ENCODE results near the gene BNIP5. TPM values are rescaled to one million over a fixed set of nuclear protein-coding genes. Genes with fewer than 3 reads are reported as not detected.
"Not testable (repeated sequence)": the region's sequence is repeated elsewhere in the genome, so short reads cannot be mapped to it uniquely, and the experiment has no call there.

BNIP5 gene
- total RNA-seq, 1 experiment from 2014 or later: 0.94 TPM

DNA sequence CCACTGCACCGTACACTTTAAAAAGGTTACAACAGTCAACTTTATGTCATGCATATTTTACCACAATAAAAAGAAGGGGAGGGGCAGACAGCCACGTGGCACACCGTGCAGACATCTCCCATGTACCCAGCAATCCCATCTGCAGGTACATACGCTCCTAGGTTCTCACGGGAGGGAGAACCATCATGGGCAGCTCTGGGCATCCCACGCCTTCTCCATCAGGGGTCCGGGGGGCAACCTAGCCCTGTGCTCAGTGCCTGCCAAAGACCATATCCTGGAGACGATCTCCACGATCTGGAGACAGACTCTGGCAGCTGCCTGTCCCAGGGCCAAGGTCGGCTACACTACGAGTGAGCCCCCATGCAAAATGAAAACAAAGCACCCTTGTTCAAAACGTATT lies 2.5 kb upstream of the BNIP5 start:
- BruUV-seq (replicated peaks): no TSS peak
- no peaks in the 10 kb centered on the region for H3K9me3 Mint-ChIP-seq (ENCODE audit: low read depth, unreplicated experiment)
- H3K27ac Mint-ChIP-seq (ENCODE audit: unreplicated experiment): no peak overlapping the region
- H3K4me3 Mint-ChIP-seq (ENCODE audit: low read depth, unreplicated experiment): no peak overlapping the region
- CTCF ChIA-PET: interaction anchor here (2.4 kb wide), 1 partner anchor 19 kb away, joined by 9 read pairs; no protein-coding TSS in a partner anchor
- intact Hi-C loops (cut with micrococcal nuclease; ENCODE audit: unreplicated experiment): no loop called here
- peaks cover 37% of the 10 kb centered on the region for H3K4me1 Mint-ChIP-seq (ENCODE audit: low read depth, unreplicated experiment)
- H3K36me3 Mint-ChIP-seq (ENCODE audit: insufficient read depth, unreplicated experiment): peaks cover 5% of the 10 kb centered on the region
- TF ChIP-seq, protein P1, sequence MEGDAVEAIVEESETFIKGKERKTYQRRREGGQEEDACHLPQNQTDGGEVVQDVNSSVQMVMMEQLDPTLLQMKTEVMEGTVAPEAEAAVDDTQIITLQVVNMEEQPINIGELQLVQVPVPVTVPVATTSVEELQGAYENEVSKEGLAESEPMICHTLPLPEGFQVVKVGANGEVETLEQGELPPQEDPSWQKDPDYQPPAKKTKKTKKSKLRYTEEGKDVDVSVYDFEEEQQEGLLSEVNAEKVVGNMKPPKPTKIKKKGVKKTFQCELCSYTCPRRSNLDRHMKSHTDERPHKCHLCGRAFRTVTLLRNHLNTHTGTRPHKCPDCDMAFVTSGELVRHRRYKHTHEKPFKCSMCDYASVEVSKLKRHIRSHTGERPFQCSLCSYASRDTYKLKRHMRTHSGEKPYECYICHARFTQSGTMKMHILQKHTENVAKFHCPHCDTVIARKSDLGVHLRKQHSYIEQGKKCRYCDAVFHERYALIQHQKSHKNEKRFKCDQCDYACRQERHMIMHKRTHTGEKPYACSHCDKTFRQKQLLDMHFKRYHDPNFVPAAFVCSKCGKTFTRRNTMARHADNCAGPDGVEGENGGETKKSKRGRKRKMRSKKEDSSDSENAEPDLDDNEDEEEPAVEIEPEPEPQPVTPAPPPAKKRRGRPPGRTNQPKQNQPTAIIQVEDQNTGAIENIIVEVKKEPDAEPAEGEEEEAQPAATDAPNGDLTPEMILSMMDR (IDR thresholded peaks at IDR 0.05; ENCODE audit: unreplicated experiment): no peak
- DNase-seq: no peak
- H3K27me3 Mint-ChIP-seq (ENCODE audit: unreplicated experiment): peaks cover 12% of the 10 kb centered on the region

DNA sequence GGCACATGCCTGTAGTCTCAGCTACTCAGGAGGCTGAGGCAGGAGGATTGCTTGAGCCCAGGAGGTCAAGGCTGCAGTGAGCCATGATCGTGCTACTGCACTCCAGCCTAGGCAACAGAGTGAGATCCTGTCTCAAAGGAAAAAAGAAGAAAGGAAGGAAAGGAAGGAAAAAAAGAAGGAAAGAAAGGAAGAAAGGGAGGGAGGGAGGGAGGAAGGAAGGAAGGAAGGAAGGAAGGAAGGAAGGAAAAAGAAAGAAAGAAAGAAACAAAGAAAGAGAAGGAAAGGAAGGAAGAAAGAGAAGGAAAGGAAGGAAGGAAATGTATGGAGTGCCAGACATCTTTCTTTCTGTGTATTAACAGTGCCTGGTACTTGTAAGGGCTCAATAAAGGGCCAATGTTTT lies 1.5 kb upstream of the BNIP5 start:
- H3K27ac Mint-ChIP-seq (ENCODE audit: unreplicated experiment); H3K9me3 Mint-ChIP-seq (ENCODE audit: low read depth, unreplicated experiment); H3K36me3 Mint-ChIP-seq (ENCODE audit: insufficient read depth, unreplicated experiment); intact Hi-C loops (cut with micrococcal nuclease; ENCODE audit: unreplicated experiment); BruUV-seq (replicated peaks); DNase-seq; H3K4me3 Mint-ChIP-seq (ENCODE audit: low read depth, unreplicated experiment): not testable (repeated sequence)
- H3K27me3 Mint-ChIP-seq (ENCODE audit: unreplicated experiment): peaks cover 16% of the 10 kb centered on the region
- peaks cover 37% of the 10 kb centered on the region for H3K4me1 Mint-ChIP-seq (ENCODE audit: low read depth, unreplicated experiment)
- CTCF ChIA-PET: interaction anchor here (1.6 kb wide), 1 partner anchor 24 kb away, joined by 3 read pairs; no protein-coding TSS in a partner anchor

DNA sequence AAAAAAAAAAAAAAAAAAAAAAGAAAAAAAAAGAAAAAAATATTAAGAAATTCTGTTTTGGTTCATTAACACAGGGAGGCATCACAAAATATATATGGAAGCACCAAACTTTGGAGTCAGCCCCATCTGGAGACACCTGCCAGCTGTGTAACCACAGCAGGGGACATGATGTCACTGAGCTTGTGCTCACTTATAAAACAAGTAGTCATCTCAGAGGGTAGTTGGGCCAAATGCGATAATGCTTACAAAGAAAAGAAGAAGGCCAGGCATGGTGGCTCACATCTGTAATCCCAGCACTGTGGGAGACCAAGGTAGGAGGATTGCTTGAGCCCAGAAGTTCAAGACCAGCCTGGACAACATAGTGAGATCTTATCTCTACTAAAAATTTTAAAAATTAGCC lies 1.1 kb upstream of the BNIP5 start:
- H3K27me3 Mint-ChIP-seq (ENCODE audit: unreplicated experiment): peaks cover 19% of the 10 kb centered on the region
- no TSS peak for BruUV-seq (replicated peaks)
- peaks cover 37% of the 10 kb centered on the region for H3K4me1 Mint-ChIP-seq (ENCODE audit: low read depth, unreplicated experiment)

DNA sequence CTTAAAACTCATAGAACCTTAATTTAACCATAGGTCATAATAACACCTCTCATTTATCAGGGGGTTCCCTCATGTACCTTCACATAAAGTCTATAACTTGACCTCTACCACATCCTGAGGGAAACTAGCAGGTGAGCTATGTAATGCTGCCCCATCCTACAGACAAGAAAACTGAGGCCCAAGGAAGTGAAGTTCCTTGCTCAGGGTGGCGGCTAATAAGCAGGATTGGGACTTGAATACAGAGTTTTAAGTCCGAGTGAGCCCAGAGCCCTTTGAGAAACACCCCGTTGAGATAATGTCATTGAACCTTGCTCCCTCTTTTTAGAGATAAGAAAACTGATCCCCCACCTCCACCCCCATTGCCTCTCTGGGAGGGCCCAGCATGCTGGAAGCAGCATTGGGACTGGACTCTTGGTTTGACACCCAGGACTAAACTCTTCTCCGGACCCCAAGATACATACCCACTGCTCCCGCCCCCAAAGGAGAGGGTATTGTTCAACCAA lies 429 bp downstream of the BNIP5 start:
- TF ChIP-seq, protein P1 (IDR thresholded peaks at IDR 0.05; ENCODE audit: unreplicated experiment): no peak
- no peak overlapping the region for H3K27ac Mint-ChIP-seq (ENCODE audit: unreplicated experiment)

More for the DNA sequence above, 1.1 kb upstream of the BNIP5 start:
- no peak for DNase-seq
- intact Hi-C loops (cut with micrococcal nuclease; ENCODE audit: unreplicated experiment): no loop called here
- Mint-ChIP-seq H3K9me3 (ENCODE audit: low read depth, unreplicated experiment) (no peaks in the 10 kb centered on the region), H3K36me3 (ENCODE audit: insufficient read depth, unreplicated experiment) (peaks cover 5% of the 10 kb centered on the region), H3K27ac (ENCODE audit: unreplicated experiment) (no peak overlapping the region), H3K4me3 (ENCODE audit: low read depth, unreplicated experiment) (no peak overlapping the region)
- CTCF ChIA-PET: interaction anchor here (0.7 to 1.8 kb wide), 3 partner anchors 21 to 103 kb away, joined by 3 to 5 read pairs (median 4); no protein-coding TSS in a partner anchor
- TF ChIP-seq, protein P1 (IDR thresholded peaks at IDR 0.05; ENCODE audit: unreplicated experiment): no peak

More for the DNA sequence above, 429 bp downstream of the BNIP5 start:
- DNase-seq: no peak
- H3K4me1 Mint-ChIP-seq (ENCODE audit: low read depth, unreplicated experiment): peaks cover 37% of the 10 kb centered on the region
- CTCF ChIA-PET: interaction anchor here (1.1 to 1.8 kb wide), 2 partner anchors 22 to 34 kb away, joined by 5 read pairs; no protein-coding TSS in a partner anchor
- H3K9me3 Mint-ChIP-seq (ENCODE audit: low read depth, unreplicated experiment): no peaks in the 10 kb centered on the region
- intact Hi-C loops (cut with micrococcal nuclease; ENCODE audit: unreplicated experiment): no loop called here
- peaks cover 5% of the 10 kb centered on the region for H3K36me3 Mint-ChIP-seq (ENCODE audit: insufficient read depth, unreplicated experiment)
- peaks cover 25% of the 10 kb centered on the region for H3K27me3 Mint-ChIP-seq (ENCODE audit: unreplicated experiment)
- H3K4me3 Mint-ChIP-seq (ENCODE audit: low read depth, unreplicated experiment): no peak overlapping the region
- TSS peak; percentile 69 for BruUV-seq (replicated peaks)

Data from Calu3 (cell line).